Stimulated activated CD4-positive, alpha-beta T cell treated with anti-CD3 and anti-CD28 coated beads, Interleukin-1b, Interleukin-23, amount 100 ng/mL, for 24 hours (primary cell): ENCODE results near the gene SAMD3.
"Not testable (repeated sequence)": the region's sequence is repeated elsewhere in the genome, so short reads cannot be mapped to it uniquely, and the experiment has no call there.

ENCODE experiments used
- DNase-seq, 4 experiments: peaks; one replicate each; pipeline ENCODE4 v3.0.0-alpha.2; 2020; ENCODE audit warnings: low read depth in 4 of 4, low spot score in 1 of 4

SAMD3 gene

DNA sequence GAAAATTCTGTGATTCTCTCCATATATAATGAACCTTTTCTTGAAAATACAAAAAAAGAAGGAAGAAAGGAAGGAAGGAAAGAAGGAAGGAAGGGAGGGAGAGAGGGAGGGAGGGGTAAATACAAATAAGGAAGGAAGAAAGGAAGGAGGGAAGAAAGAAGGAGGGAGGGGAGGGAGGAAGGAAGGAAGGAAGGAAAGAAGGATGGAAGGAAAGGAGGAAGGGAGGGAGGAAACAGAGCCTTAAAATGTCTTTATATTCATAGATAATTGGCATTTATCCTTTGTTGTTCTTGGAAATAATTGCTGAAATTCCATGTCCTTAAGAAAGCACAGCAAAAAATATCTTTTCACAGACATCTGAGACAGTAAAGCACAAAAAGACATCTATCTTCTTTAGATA is 40.3 kb downstream of the SAMD3 start:
- no peak for DNase-seq

DNA sequence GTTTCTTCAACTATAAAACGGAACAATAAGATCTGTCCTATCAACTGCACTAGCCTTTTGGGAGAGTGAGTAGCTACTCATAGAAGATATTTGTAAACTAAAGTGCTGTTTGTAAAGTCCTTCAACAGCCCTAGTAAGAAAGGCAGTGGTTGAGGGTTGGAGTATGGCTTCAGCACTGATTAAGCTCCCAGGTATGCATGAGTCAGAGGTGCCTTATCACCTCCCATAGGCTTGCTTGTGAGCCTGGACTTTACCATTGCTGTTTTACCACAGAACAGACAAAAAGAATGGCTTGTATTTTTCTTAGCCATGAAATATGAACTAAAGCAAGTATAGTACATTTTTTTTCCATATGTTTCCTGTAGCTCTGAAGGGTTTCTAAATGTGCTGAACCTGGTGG is 44.1 kb downstream of the SAMD3 start:
- no peak for DNase-seq

GRCh38 chr6:130176378-130176777 is 46.4 kb downstream of the SAMD3 start:
- no peak for DNase-seq

- not testable (repeated sequence) for DNase-seq
These were observed 49.3 kb downstream of the SAMD3 start for GRCh38 chr6:130173377-130174004.

GRCh38 chr6:130170160-130170559 is 52.6 kb downstream of the SAMD3 start:
- DNase-seq: not testable (repeated sequence)

GRCh38 chr6:130167655-130168054 is 55.1 kb downstream of the SAMD3 start:
- no peak for DNase-seq

- no peak for DNase-seq
These were observed 58.5 kb downstream of the SAMD3 start for GRCh38 chr6:130164251-130164650.

GRCh38 chr6:130163266-130163665 is 59.5 kb downstream of the SAMD3 start:
- no peak for DNase-seq

GRCh38 chr6:130162421-130162820 is 60.3 kb downstream of the SAMD3 start:
- DNase-seq: no peak

DNA sequence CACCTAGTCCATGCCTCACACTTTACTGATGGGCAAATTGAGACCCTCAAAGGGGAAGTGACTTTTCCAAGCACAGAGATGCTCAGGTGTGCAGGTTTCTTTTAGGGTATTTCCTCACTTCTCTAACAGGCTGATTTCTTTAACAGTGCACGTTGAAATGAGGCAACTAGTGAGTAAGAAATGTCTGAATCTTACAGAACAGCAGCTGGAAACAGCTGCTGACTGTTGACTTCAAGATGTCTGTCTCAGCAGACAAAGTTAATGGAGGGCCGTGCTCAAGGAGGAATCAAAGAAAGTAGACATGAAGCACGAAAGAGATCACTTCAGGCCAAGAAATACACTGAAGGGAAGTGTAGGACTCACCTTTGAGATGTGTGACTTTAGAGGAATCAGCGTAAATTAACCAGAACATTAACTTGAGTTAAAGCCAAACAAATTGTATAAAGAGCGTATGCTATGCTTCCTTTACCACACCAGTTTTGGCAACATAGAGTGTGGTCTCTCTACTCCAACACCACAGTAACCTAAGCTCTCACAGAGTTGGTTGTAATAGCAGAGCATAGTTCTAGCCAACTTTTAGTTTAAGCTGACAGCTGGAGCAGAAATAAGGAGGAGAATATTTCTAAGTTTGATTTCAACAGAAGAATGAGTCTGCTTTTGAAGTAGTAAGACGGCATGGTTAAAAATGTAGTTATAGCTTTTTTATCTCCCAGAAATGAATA is 60.9 kb downstream of the SAMD3 start:
- DNase-seq: no peak

GRCh38 chr6:130159956-130160355 is 62.8 kb downstream of the SAMD3 start:
- no peak for DNase-seq

GRCh38 chr6:130158548-130158947 is 64.2 kb downstream of the SAMD3 start:
- DNase-seq: no peak

DNA sequence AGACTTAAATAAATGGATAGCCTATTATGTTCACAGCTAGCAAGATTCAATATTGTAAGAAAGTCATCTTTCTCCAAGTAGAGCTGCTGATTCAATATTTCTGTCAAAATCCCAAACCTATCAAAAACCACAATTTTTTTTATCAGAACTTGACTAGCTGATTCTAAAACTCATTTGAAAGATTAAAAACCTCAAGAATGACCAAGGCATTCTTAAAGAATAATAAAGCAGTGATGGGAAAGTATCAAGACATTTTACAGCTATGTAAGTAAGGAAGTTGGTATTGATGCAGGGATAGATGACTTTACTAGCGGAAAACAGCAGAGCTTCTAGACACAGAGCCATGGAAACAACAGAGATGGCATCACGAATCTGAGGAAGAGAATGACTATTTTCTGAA is 64.7 kb downstream of the SAMD3 start:
- DNase-seq: no peak

DNA sequence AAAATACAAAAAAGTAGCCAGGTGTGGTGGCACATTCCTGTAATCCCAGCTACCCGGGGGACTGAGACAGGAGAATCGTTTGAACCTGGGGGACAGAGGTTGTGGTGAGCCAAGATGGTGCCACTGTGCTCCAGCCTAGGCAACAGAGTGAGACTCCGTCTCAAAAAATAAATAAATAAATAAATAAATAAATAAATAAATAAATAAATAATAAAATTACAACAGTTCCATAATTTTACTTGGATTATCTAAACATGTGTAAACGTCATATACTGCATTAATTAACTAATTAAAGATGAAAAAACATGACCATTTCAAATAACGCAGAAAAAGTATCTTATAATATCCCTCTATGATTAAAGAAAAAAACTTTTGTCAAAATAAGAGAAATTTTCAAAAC is 65.8 kb downstream of the SAMD3 start:
- no peak for DNase-seq

GRCh38 chr6:130152908-130153510 is 69.7 kb downstream of the SAMD3 start:
- no peak for DNase-seq

DNA sequence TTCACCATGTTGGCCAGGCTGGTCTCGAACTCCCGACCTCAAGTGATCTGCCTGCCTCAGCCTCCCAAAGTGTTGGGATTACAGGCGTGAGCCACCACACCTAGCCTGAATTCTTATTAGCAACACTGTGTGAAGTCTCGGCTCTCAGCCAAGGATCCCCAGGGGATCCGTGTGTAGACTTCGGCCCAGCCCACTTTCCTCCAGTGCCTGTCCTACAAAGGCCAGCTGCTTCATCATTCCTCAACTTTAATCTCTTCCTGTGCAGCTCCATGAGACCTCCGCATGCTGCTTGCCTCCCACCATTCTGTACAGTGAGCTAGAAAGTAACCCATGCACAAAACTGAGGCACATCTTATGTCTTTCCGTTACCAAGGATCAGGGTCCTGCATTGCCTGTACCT is 71.8 kb downstream of the SAMD3 start:
- no peak for DNase-seq

DNA sequence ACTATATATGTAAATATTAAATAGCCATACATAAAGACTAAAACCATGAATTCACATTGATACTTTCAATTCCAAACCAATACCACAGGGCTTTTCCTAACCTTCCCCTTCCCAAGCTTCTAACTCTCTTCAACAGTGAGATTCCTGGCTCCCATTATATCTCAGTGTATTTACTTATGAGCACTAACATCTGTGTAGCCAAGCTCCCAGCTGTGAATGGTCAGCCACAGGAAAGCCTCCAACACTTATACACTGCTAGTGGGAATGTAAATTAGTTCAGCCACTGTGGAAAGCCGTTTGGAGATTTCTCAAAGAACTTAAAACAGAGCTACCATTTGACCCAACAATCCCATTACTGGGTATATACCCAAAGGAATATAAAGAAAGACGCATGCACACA is 73.7 kb downstream of the SAMD3 start:
- not testable (repeated sequence) for DNase-seq

GRCh38 chr6:130148181-130148580 is 74.6 kb downstream of the SAMD3 start:
- no peak for DNase-seq

DNA sequence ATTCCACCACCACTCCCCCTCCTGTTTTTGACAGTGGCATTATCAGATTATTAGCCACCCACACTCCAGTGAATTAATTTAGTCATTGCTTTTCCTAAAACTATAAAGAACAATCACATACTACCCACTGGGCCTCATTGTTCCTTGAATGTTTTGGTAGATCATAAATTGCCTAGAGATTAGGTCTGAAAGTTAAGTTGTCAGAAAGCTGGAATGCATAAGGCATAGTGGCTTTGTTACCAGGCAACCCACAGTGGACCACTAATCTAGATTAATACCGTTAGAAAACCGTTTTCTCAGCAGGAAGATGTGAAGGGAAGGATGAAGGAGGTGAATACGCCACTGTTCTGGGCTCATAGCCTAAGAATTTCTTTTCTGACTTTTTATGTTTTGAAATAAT is 75.6 kb downstream of the SAMD3 start:
- no peak for DNase-seq

- DNase-seq: no peak
These were observed 79.0 kb downstream of the SAMD3 start for GRCh38 chr6:130143709-130144108.

DNA sequence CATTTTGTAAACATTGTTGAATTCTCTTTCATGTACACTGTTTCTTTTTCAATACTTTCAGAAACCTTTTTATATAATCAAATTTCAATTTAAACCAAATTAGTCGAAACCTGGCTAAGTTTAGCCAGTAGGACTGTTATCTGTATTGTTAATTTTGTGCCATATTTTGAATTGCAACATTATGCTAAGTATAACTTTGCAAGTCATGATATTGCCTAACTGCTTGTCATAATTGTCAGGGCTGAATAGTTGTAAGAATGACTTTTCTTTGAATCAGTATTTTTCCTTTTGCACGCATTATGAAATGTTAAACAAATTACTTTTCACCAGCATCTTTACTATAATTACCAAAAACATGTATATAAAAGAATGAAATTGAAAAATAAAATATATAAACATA is 82.7 kb downstream of the SAMD3 start:
- DNase-seq: no peak

DNA sequence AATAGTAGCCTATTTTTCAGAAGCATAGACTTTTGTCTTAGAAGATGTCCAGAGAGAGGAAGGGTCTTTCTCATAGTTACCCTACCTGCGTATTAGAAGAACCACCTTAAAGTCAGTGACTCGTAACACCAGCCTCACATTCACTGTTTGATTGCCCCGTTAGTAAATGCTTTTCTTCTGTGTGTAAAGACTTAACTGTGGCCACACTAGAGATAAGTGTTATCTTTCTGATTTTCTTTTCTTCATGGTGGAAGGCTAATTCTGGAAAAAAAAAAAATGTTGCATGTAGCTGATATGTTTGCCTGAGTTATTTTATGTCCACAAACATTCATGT is 83.9 kb downstream of the SAMD3 start:
- no peak for DNase-seq
